GM10847 (cell line): ENCODE measurements around the gene OR6K2.

ENCODE experiments used
- POLR2A ChIP-seq: IDR thresholded peaks from 2 replicates; pipeline ENCODE4 v1.6.1; 2011; ENCODE audit not compliant: insufficient read length; ENCODE audit errors: extremely low read depth

OR6K2 gene, protein sequence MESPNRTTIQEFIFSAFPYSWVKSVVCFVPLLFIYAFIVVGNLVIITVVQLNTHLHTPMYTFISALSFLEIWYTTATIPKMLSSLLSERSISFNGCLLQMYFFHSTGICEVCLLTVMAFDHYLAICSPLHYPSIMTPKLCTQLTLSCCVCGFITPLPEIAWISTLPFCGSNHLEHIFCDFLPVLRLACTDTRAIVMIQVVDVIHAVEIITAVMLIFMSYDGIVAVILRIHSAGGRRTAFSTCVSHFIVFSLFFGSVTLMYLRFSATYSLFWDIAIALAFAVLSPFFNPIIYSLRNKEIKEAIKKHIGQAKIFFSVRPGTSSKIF

DNA sequence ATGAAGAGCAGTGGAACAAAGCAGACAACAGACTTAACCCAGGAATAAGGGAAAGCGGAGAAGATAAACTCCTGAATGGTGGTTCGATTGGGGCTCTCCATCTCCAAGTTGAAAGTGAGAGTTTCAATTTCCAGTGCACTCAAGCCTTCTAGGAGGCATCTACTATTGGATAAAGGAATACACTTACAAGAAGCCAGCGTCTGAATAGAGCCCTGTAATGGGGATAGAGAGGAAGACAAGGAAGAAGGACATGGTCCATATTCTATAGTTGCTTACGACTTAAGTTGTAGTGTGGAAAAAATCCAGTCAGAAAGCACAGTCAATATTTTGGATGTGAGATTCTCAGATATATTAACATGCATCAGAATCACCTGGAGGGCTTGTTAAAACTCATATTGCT is at the start of gene OR6K2:
Gene OR6K2, minus strand, starts transcription at position 101 of the 400 bp plus-strand sequence. Its CDS starts 0 bp downstream, at position 101.
- TF ChIP-seq POLR2A: no peak

DNA sequence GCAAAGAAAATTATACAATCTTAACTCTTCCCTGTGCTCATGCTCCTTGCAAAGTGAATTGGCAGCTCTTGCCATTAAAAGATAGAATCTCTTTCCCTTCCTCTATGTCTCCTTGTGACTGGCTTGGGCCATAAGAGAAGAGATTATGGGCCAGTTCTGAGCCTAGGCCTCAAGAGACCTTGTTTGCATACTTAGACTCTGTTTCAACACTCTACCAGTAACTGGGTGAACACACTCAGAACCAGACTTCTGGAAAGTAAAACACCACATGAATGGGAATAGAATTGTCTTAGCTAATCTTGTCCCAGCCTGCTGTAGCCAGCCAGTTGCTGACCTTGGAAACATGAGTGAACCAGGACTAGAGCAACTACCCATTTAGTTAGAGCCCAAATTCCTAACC is 35.4 kb upstream of the OR6K2 start:
- TF ChIP-seq POLR2A: no peak

DNA sequence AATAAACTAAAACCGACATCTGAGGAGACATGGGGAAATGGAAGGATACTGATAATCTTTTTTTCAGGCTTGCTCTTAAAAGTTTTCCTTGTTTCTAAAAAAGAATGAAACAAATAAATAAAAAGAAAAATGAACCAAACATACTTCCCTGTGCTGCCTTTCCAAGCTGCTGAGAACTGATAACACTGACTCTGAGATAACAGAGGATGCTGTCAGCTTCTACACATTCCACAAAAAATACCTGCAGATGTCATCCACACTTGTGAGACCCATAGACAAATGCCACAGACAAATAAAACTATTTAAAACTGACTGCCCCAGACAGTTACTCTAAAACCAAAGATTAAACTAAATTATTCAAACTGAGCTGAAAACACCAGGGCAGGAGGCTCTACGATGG is 32.1 kb upstream of the OR6K2 start:
- TF ChIP-seq POLR2A: no peak

DNA sequence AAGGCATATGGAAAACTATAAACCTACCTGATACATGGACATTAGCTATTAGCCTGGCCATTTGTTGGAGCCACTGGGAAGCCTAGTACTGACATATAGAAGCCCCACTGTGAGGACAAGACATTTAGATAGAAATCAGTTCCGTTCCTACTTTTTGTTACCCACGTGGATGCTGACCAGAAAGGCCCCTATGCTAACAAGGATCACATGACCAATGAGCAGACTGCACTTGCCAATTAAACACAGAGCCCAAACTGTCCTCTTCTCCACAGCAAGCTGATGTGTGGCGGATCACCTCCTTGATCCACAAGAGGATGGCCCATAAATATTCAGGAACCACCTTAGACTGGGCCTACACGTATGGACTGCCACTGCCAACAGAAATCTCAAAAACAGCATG is 31.3 kb upstream of the OR6K2 start:
- no peak for TF ChIP-seq POLR2A

DNA sequence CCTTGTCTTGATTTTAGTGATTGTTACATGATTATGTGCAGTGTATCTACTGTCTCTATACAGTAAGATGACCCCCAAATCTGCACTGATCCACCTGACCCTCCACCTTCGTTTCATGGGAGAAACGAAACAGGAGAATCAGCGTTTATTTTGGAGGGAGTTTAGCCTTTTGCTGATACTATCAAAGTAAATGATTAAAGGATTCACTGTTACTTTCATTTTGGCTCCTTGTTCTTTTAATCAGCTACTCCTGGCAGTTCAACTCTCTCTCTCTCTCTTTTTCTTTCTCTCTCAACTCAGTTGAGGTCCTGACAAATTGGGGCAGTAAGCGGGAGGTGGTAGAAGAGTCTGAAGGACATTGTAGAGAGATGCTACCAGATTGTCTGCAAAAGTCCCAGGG is 30.0 kb upstream of the OR6K2 start:
- TF ChIP-seq POLR2A: no peak

DNA sequence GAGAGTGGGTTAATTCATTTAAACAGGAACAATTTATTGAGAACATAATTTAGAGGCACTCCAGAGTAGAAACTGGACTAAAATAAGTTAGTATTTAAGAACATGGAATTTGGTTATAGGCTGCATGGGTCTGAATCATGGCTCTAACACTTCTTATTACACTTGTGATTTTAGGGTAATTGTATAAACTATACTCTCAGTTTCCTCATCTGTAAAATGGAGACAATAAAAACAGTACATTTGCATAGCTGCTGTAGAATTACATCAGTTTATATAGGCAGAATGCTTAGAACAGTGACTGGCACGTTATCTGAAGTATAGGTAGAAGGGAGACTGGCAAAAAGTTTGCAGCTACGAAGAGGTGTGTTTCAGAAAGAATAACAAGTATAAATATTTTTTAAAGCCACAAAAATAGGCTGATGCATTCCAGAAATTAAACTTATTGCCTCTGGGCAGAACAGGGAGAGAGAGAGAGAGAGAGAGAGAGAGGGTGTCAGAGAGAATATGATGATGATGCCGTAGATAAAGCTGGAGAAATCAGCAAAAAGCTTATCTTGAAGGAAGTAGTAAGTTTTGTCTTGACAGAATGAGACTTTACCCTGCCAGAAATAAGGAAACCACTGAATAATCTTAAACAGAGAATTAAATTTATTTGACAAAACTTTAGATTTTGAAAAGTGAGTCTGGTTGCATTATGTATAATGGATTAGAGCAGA is 28.2 kb upstream of the OR6K2 start:
- TF ChIP-seq POLR2A: no peak

DNA sequence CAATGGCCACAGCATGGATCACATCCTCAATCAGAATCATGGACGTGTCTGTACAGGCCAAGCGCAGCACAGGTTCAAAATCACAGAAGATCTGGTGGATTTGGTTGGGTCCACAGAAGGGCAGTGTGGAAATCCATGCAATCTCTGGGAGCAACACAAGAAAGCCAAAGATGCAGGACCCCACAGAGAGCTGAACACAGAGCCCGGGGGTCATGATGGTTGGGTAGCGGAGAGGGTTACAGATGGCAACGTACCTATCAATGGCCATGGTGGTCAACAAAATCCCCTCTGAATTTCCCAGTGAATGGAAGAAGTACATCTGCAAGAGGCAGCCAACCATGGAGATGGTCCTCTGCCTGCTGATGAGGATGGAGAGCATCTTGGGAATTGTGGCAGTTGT is 24.0 kb upstream of the OR6K2 start:
- no peak for TF ChIP-seq POLR2A

DNA sequence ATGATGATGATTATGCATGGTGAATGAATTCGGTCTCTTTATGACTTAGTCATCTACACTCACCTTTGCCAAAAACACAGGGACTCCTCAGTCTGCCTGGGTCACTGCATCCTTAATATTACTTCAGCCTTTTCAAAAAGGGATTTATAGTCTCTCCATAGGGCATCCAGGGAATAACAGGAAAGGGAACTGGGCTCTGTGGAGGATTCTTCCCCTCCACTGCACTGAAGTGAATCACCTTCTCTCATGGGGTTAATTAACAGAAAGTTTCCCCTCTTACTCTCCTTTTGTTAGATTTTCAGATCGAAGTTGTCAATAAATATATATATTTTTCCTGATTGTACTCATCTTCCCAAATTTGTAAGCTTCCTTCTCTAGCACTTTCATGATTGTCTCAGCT is 20.2 kb upstream of the OR6K2 start, which contains the start of gene OR6K3:
Gene OR6K3, minus strand, starts transcription at position 101 of the 400 bp plus-strand sequence. CDS start 2,605 bp downstream, outside the sequence.
- no peak for TF ChIP-seq POLR2A

DNA sequence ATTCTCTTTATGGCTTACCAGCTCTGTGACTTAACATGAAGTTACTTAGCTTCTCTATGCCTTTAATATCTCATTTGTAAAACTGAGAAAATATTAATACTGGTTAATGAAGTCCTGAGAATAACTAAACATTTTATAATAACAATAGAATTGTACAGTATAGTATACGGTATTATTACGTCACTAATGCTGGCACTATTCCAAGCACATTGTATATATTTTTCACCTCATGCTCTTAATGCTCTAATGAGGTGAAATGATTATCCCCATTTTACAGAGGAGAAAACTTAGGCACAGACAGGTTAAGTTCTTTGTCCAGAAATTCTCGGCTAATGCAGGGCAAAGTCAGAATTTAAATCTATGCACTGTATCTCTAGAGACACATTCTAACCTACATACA is 19.2 kb upstream of the OR6K2 start:
- TF ChIP-seq POLR2A: no peak

DNA sequence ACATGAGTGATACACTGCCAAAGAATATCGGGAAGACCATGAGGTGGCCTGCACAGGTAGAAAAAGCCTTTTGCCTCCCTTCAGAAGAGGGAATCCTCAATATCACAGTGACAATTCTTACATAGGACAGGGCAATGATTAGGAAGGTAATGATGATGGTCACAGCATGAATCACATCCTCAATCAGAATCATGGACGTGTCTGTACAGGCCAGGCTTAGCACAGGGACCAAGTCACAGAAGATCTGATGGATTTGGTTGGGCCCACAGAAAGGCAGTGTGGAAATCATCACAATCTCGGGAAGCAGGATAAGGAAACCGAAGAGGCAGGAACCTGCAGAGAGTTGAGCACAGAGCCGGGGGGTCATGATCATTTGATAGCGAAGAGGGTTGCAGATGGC is 16.9 kb upstream of the OR6K2 start:
- no peak for TF ChIP-seq POLR2A

DNA sequence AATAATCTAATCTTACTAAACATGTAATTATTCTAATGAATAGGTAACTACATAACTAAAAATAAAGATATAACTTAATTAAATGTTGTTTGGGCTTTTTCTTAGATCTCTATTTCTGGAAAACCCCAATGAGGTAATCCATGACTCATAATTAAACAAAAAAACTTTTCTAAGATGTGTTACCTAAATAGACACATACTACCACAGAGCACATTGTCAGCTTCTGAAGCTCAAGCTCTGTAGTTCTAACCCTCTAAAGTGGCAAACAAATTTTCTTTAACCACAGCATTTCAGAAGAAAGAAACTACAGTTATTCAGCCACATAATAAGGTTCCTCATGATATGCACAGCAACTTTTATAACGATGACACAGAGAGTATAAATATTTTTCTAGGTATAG is 15.9 kb upstream of the OR6K2 start:
- no peak for TF ChIP-seq POLR2A

DNA sequence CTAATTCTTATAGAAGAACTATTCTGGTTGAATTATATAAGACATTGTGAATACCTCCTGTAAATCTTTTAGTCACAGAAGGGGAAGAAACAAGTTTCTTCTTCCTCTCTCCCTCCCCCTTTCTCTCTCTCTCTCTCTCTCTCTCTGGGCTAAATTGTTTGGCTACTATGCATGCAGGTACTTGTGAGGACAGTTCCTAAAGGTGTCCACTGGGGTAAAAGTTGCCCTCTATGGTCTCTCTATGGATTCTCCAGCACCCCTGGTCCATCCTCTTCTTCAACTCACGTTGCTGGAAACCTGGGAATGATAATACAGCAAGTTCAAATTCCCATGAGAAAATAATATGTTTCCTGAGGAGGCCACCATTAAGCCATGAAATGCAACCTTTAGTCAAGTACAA is 14.3 kb upstream of the OR6K2 start:
- TF ChIP-seq POLR2A: no peak

DNA sequence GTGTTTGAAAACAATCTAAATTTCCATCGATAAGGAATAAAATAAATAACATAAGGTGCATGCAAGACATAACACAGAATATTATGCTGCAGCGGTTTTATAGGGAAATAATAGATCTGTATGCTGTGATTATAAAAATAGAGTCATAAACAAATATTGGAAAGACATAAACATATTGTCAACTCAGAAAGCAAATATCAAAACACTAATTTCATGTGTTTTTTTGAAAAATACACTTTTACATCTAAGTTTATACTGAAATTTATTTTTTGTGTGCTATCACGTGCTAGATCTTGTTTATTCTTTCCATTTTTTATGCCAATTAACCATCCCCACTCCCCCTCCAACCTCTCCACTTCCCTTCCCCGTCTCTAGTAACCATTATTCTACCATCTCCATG is 10.6 kb upstream of the OR6K2 start:
- TF ChIP-seq POLR2A: no peak

DNA sequence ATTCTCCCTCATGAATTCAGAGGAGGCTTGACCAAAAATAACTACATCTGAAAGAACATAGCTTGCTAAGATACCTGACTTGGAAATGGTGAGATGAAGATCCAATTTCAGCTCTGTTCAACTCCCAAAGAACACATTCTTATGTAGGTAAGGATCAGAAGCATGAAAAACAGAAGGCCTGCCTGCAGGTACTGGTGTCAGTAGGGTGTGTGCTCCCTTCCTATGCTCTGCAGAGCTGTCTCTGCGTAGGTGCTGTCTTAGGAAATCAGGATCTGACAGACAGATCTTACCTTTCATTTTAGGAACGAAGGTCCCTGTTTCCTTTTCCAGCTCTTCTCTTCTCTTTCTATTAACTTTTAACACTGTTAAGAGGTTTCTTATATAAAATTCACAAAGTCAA is 5.6 kb upstream of the OR6K2 start:
- TF ChIP-seq POLR2A: no peak

DNA sequence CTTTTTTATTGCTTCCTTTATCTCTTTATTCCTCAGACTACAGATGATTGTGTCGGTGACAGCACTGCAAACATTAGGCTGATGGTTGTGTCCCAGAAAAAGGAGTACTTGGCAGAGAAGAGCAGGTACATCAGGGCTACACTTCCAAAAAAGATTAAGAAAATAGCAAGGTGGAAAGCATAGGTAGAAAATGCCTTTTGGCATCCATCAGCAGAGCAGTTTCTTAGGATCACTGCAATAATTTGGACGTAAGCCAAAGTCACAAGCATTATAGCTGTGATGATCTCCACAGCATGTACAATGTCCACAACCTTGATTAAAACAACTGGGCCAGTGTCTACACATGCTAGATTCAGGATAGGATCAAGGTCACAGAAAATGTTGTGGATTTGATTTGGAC is 5.9 kb downstream of the OR6K2 start:
- TF ChIP-seq POLR2A: no peak

DNA sequence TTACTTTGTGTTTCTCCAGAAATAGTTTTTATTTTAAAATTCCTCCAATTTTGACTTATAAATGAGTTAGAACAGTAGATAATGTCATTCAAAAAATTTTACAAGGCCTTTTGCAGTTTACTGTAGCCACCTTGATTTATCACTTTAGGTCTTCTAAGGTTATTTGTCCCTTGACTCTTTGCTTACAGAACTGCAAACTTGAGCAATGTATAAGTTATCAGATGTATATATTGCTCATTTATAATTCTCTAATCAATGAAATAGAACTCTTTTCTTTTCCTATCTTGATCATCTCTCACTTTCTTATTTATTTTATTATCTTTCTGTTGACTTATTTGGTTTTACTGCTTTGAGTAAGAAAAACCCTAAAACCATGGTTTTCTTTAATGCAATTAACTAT is 8.1 kb downstream of the OR6K2 start:
- no peak for TF ChIP-seq POLR2A

DNA sequence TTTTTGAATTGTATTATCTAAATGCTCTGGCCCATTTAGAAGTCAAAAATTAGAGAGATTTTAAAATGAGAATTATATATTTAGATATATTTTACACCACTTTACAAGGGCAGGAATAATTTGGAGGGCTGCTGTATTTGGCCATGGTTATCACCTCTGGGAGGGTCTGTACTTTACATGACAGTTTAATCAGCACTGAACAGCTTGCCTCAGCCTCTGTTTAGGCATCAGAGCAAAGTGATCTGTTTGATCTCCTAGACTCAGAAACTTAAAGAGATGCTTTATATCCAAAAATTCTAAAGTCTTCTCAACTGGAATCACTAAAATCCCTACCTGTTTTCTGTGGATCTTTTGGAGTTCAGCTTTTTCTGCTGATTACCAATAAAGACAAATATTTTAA is 8.5 kb downstream of the OR6K2 start:
- no peak for TF ChIP-seq POLR2A

DNA sequence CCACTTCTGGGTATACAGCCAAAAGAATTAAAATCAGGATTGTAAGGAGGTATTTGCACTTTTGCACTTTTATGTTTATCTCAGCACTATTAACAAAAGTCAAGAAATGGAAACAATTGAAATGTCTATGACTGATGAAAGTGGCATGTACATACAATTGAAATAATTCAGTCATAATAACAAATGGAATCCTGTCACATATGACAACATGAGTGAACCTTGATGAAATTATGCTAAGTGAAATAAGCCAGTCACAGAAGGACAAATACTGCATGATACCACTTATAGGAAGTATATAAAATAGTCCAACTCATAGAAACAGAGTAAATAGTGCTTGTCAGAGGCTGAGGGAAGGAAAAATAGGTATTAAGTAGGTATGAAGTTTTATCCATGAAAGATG is 10.6 kb downstream of the OR6K2 start:
- no peak for TF ChIP-seq POLR2A
